ENCODE data around the gene MYL7.

GRCh38 chr7:44096326-44096881 lies 44.7 kb downstream of the MYL7 start:
- TF ChIP-seq ARNTL (CRISPR knock-in tag; IDR thresholded peaks at IDR 0.05; ENCODE audit: borderline replicate concordance, low read depth), result no peak
- TF ChIP-seq TSHZ2 (CRISPR knock-in tag; IDR thresholded peaks at IDR 0.05), result no peak
- no peak for TF ChIP-seq ZFP30 (CRISPR knock-in tag; IDR thresholded peaks at IDR 0.05)
- no peak for TF ChIP-seq BACH2 (CRISPR knock-in tag; IDR thresholded peaks at IDR 0.05; ENCODE audit: borderline replicate concordance)
- no peak for TF ChIP-seq PATZ1 (CRISPR knock-in tag; IDR thresholded peaks at IDR 0.05; ENCODE audit: borderline replicate concordance)
- no peak for TF ChIP-seq PPARA (CRISPR knock-in tag; IDR thresholded peaks at IDR 0.05; ENCODE audit: borderline replicate concordance)
- TF ChIP-seq RARB (CRISPR knock-in tag; IDR thresholded peaks at IDR 0.05), result no peak
- no peak for TF ChIP-seq CREB5 (CRISPR knock-in tag; IDR thresholded peaks at IDR 0.05; ENCODE audit: low read depth)
- no peak for TF ChIP-seq TCF4 (CRISPR knock-in tag; IDR thresholded peaks at IDR 0.05; ENCODE audit: borderline replicate concordance)
- no peak for TF ChIP-seq POU6F1 (CRISPR knock-in tag; IDR thresholded peaks at IDR 0.05; ENCODE audit: borderline replicate concordance, low read depth)
- TF ChIP-seq ZFP3 (CRISPR knock-in tag; IDR thresholded peaks at IDR 0.05), result no peak
- TF ChIP-seq GLIS3 (CRISPR knock-in tag; IDR thresholded peaks at IDR 0.05), result no peak
- TF ChIP-seq ISL1 (CRISPR knock-in tag; IDR thresholded peaks at IDR 0.05), result no peak
- no peak for TF ChIP-seq ZNF8 (CRISPR knock-in tag; IDR thresholded peaks at IDR 0.05)

Data from SK-N-SH treated with all-trans-retinoic acid at 6 μM for 48 hours (cell line).